HCT116 (cell line): ENCODE results near the gene NOTO. TPM values are rescaled to one million over a fixed set of nuclear protein-coding genes. Genes with fewer than 3 reads are reported as not detected.

Experiments used
- ATAC-seq: fragments of 200-7000 bp; cut with Tn5 transposase; 2 replicates; pipeline ENCODE4 v1.9.1; 2020; ENCODE audit warnings: mild to moderate bottlenecking, moderate library complexity
- BruUV-seq: library from RNA; stranded (reverse); fragments of 400-500 nt; replicated peaks from 2 replicates; lab custom pipeline; 2021; lab: Mats Ljungman, UMichigan
- CTCF ChIA-PET: fragments of 300-600 bp; sonication (Branson Sonifier 250); formaldehyde crosslinking; loops from one replicate; lab custom pipeline; 2021; ENCODE audit warnings: antibody characterized with exemption; lab: Charles Lee
- POLR2A ChIA-PET: fragments of 300-600, 350-600 bp; sonication (Branson Sonifier 250); formaldehyde crosslinking; loops from one replicate; lab custom pipeline; 2021; ENCODE audit warnings: antibody characterized with exemption; lab: Charles Lee
- RAD21 ChIA-PET, 2 experiments: fragments of 300-600 bp; sonication (Branson Sonifier 250); formaldehyde crosslinking; loops; one replicate each; lab custom pipeline; 2023; ENCODE audit warnings: low total read pairs in 2 of 2; ENCODE audit not compliant: uncharacterized antibody in 2 of 2, unreplicated experiment in 2 of 2, low non-redundant PET in 1 of 2; lab: Charles Lee
- DNase-seq: peaks from one replicate; pipeline ENCODE4 v3.0.0-alpha.2; 2010; ENCODE audit warnings: low read depth, low spot score
- H2AFZ ChIP-seq: fragments of 200-600 bp; shearing (Covaris generic), sonication (generic); 2 replicates; pipeline ENCODE4 v1.6.1; 2017; ENCODE audit warnings: low read depth, mixed run types, mixed read lengths, antibody characterized with exemption, low read length; ENCODE audit not compliant: poor library complexity, severe bottlenecking
- H3K27ac ChIP-seq: 2 replicates; pipeline ENCODE4 v1.5.1; 2012; ENCODE audit warnings: low read depth, low read length
- H3K27me3 ChIP-seq: fragments of 200-600 bp; sonication (generic); 2 replicates; pipeline ENCODE4 v1.6.1; 2016; ENCODE audit warnings: mixed run types, low read length, mixed read lengths; ENCODE audit not compliant: insufficient read depth
- H3K36me3 ChIP-seq, 2 experiments: fragments of 200-500 bp in 1 of 2; fragments of 200-600 bp in 1 of 2; sonication (Bioruptor generic) in 1 of 2; sonication (generic) in 1 of 2; 2 replicates each; pipeline versions ENCODE4 v1.5.1 to v1.6.1; 2014 to 2016; ENCODE audit warnings: low read length in 2 of 2, inconsistent platforms in 1 of 2, mixed read lengths in 1 of 2, mixed run types in 1 of 2; ENCODE audit not compliant: insufficient read depth in 2 of 2, control insufficient read depth in 1 of 2
- H3K4me1 ChIP-seq, 2 experiments: fragments of 200-600 bp in 1 of 2; sonication (generic) in 1 of 2; 2 replicates each; pipeline versions ENCODE4 v1.5.1 to v1.6.1; 2012 to 2017; ENCODE audit warnings: low read length in 2 of 2, inconsistent platforms in 1 of 2, mild to moderate bottlenecking in 1 of 2, mixed read lengths in 1 of 2, mixed run types in 1 of 2, moderate library complexity in 1 of 2; ENCODE audit not compliant: insufficient read depth in 2 of 2, control insufficient read depth in 1 of 2
- H3K4me2 ChIP-seq: fragments of 200-600 bp; sonication (generic); 2 replicates; pipeline ENCODE4 v1.6.1; 2017; ENCODE audit warnings: mixed run types, low read length, mixed read lengths
- H3K4me3 ChIP-seq, 2 experiments: fragments of 200-600 bp in 1 of 2; sonication (generic) in 1 of 2; replicated peaks in 1 of 2; 2 replicates each; pipeline ENCODE4 v1.5.1; 2011 to 2016; ENCODE audit warnings: low read length in 2 of 2, control low read depth in 1 of 2, low read depth in 1 of 2, mild to moderate bottlenecking in 1 of 2, mixed read lengths in 1 of 2, mixed run types in 1 of 2
- H3K79me2 ChIP-seq: fragments of 200-600 bp; sonication (generic); 2 replicates; pipeline ENCODE4 v1.6.1; 2017; ENCODE audit warnings: mild to moderate bottlenecking, mixed run types, low read length, moderate library complexity, mixed read lengths; ENCODE audit not compliant: insufficient read depth
- H3K9ac ChIP-seq: fragments of 200-600 bp; sonication (generic); 2 replicates; pipeline ENCODE4 v1.6.1; 2016; ENCODE audit warnings: low read length, mixed read lengths
- H3K9me2 ChIP-seq: fragments of 200-600 bp; sonication (generic), shearing (Covaris generic); 2 replicates; pipeline ENCODE4 v1.6.1; 2017; ENCODE audit warnings: mixed run types, mild to moderate bottlenecking, moderate library complexity; ENCODE audit not compliant: insufficient read depth
- H3K9me3 ChIP-seq, 2 experiments: fragments of 200-500 bp in 1 of 2; fragments of 200-600 bp in 1 of 2; sonication (Bioruptor generic) in 1 of 2; sonication (generic) in 1 of 2; 2 replicates each; pipeline ENCODE4 v1.6.1; 2014 to 2017; ENCODE audit warnings: low read length in 2 of 2, mixed read lengths in 2 of 2, inconsistent platforms in 1 of 2, low read depth in 1 of 2, mild to moderate bottlenecking in 1 of 2, mixed run types in 1 of 2, moderate library complexity in 1 of 2; ENCODE audit not compliant: control insufficient read depth in 1 of 2, insufficient read depth in 1 of 2
- H4K20me1 ChIP-seq: fragments of 200-600 bp; sonication (generic), shearing (Covaris generic); 2 replicates; pipeline ENCODE4 v1.6.1; 2017; ENCODE audit warnings: mixed run types, mild to moderate bottlenecking, moderate library complexity; ENCODE audit not compliant: insufficient read depth
- EZH2phosphoT487 ChIP-seq: fragments of 200-600 bp; IDR thresholded peaks from 2 replicates; pipeline ENCODE4 v1.6.1; 2018; ENCODE audit warnings: antibody characterized with exemption, borderline replicate concordance
- FOSL1 ChIP-seq: IDR thresholded peaks from 2 replicates; pipeline ENCODE4 v1.6.1; 2012; ENCODE audit warnings: low read depth
- REST ChIP-seq: IDR thresholded peaks from 2 replicates; pipeline ENCODE4 v1.6.1; 2012; ENCODE audit warnings: low read depth
- ZNF274 ChIP-seq: fragments of 200-500 bp; sonication (Bioruptor generic); IDR thresholded peaks from 2 replicates; pipeline ENCODE4 v1.6.1; 2014; ENCODE audit warnings: mild to moderate bottlenecking, low read depth, low read length, inconsistent platforms
- intact Hi-C: fragments of 100-400 bp; cut with micrococcal nuclease; formaldehyde crosslinking; loops from 2 replicates; pipeline ENCODE4 v1.10.0; 2022
- total RNA-seq: library from RNA; stranded (reverse); gene quantifications from one replicate; pipeline ENCODE4 v1.2.1, GENCODE V29; 2021; ENCODE audit not compliant: unreplicated experiment

The NOTO gene
- total RNA-seq, 1 experiment from 2014 or later: not detected

GRCh38 chr2:73258913-73259215 lies 56.5 kb downstream of the NOTO start:
- RAD21 ChIA-PET: no interaction called here
- intact Hi-C loops: no loop called here
- Histone ChIP-seq H3K4me2 (no peak overlapping the region), H3K9me3 (no peaks in the 10 kb centered on the region), H3K27me3 (no peaks in the 10 kb centered on the region), H3K27ac (no peak overlapping the region), H3K9me2 (no peaks in the 10 kb centered on the region), H2AFZ (no peak overlapping the region), H3K36me3 (peaks cover 12 to 15% of the 10 kb centered on the region in 2 experiments; a peak in 3 of 4 replicates), H4K20me1 (no peaks in the 10 kb centered on the region)
- no TSS peak for BruUV-seq
- CTCF ChIA-PET: no interaction called here
- DNase-seq: no peak
- no peak for TF ChIP-seq FOSL1
- TF ChIP-seq, all 23 proteins: peak for 0
- Histone ChIP-seq H3K4me1 (no peaks in the 10 kb centered on the region), H3K9ac (no peak overlapping the region), H3K4me3 (no peak overlapping the region), H3K79me2 (no peaks in the 10 kb centered on the region)
- ATAC-seq: no peak
- POLR2A ChIA-PET: no interaction called here

- Histone ChIP-seq H4K20me1 (no peaks in the 10 kb centered on the region), H2AFZ (no peak overlapping the region), H3K27ac (no peak overlapping the region), H3K9ac (no peak overlapping the region), H3K36me3 (peaks cover 12 to 15% of the 10 kb centered on the region in 2 experiments; a peak in 3 of 4 replicates), H3K27me3 (no peaks in the 10 kb centered on the region), H3K4me3 (no peak overlapping the region), H3K4me2 (no peak overlapping the region)
- DNase-seq: no peak
- TF ChIP-seq ZNF274 (no peak), REST (no peak), EZH2phosphoT487 (no peak)
- TF ChIP-seq, all 23 proteins: peak for 0
- ChIA-PET CTCF (no interaction called here), RAD21 (no interaction called here), POLR2A (no interaction called here)
- intact Hi-C loops: no loop called here
- H3K79me2 ChIP-seq: no peaks in the 10 kb centered on the region
- no peaks in the 10 kb centered on the region for H3K9me2 ChIP-seq
- no peaks in the 10 kb centered on the region for H3K9me3 ChIP-seq
- ATAC-seq: no peak
- BruUV-seq: no TSS peak
- no peaks in the 10 kb centered on the region for H3K4me1 ChIP-seq
Measured at GRCh38 chr2:73259276-73259675, 56.9 kb downstream of the NOTO start.
